H4 (cell line): ENCODE results near the gene TM9SF1. TPM values are rescaled to one million over a fixed set of nuclear protein-coding genes. Genes with fewer than 3 reads are reported as not detected.

Experiments
- DNase-seq: peaks from one replicate; pipeline ENCODE4 v3.0.0-alpha.2; 2015; ENCODE audit warnings: low spot score
- total RNA-seq: library from RNA; depleted of rRNA; stranded (reverse); fragments of >200 nt; shearing (Covaris generic); gene quantifications from 2 replicates; pipeline ENCODE4 v1.2.3, GENCODE V29; 2014

TM9SF1 gene
- total RNA-seq, 1 experiment from 2014 or later = 96.0 TPM

DNA sequence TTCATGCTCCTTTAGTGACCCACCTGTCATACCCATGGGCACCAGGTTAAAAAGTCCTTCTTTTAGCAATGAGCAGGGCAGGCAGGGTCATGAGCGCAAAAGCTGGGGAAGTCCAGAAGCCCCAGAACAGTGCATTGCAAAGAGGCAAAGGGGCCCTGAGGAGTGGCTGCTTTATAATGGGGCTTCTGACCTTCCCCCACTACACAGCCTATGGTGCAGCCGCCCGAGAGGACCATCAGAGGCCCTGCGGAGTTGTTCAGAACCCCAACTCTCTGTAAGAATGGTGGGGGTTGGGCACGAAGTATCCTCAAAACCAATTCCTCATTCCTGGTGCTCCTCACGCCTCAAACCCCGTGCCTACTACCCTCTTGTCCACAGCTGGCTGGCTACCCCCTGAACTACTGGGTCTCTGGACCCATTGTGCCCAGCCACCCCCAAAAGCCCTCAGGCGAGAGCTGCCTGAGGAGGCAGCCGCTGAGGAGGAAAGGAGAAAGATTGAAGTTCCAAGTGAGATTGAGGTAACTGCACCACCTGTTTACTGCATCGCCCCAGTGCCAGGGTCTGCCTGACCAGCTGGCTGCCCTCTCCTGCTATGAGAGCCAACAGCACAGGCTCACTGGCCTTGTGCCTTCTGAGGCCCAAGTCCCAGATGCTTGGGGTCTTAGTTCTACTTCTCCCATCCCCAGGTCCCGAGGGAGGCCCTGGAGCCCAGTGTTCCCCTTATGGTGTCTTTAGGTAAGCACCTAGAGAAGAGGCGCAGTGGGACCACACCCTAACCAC is 16.7 kb downstream of the TM9SF1 start:
- no peak for DNase-seq

- no peak for DNase-seq
Measured at GRCh38 chr14:24177891-24178290, 17.4 kb downstream of the TM9SF1 start.

- no peak for DNase-seq
Measured at GRCh38 chr14:24177041-24177825, 18.0 kb downstream of the TM9SF1 start.

- no peak for DNase-seq
Measured at GRCh38 chr14:24176599-24176998, 18.6 kb downstream of the TM9SF1 start.

GRCh38 chr14:24172871-24173281 is 22.4 kb downstream of the TM9SF1 start:
- no peak for DNase-seq

DNA sequence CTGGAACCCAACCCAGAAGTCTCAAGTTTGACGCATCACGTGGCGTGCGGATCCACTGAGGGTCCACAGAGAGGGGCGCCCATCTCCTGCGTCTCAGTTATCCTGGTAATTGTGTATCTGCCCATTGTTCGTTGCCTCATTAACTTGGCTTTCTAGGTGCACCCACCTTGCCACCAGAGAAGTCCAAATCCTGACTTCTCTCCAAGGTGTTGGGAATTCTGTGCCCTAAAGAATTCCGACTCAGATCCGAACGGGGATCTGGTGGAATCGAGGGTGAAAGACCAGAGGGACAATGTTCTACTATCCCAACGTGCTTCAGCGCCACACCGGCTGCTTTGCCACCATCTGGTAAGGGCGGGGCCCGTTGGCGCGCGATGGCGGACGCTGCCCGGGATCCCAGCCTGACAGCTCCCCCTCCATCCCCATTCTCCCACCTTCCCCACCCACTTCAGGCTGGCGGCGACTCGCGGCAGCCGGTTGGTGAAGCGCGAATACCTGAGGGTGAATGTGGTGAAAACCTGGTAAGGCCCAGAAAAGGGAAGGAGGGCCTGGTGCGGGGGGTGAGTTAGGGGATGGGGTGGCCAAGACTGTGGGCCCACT is 22.9 kb downstream of the TM9SF1 start:
- no peak for DNase-seq

GRCh38 chr14:24171422-24172260 is 23.6 kb downstream of the TM9SF1 start, which contains the start of gene REC8:
Gene REC8 (plus strand): TSS chr14:24172080. CDS start chr14:24172553, 473 bp downstream.
- no peak for DNase-seq

GRCh38 chr14:24167469-24168114 is 27.6 kb downstream of the TM9SF1 start:
- DNase-seq = no peak

DNA sequence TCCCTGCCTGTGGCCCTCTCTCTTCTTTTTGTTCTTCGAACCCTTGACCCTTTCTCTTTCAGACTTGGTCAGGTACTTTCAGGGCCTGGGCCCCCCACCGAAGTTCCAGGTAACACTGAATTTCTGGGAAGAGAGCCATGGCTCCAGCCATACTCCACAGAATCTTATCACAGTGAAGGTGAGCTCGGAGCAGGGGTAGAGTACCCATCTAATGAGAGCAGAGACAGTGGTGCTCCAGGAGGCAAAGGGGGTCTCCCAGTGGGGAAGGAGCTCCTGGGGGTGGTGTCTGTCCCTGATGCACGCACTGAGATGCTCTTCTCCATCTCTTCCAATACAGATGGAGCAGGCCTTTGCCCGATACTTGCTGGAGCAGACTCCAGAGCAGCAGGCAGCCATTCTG is 29.5 kb downstream of the TM9SF1 start:
- DNase-seq = no peak

GRCh38 chr14:24164518-24164991 is 30.7 kb downstream of the TM9SF1 start:
- DNase-seq = no peak

DNA sequence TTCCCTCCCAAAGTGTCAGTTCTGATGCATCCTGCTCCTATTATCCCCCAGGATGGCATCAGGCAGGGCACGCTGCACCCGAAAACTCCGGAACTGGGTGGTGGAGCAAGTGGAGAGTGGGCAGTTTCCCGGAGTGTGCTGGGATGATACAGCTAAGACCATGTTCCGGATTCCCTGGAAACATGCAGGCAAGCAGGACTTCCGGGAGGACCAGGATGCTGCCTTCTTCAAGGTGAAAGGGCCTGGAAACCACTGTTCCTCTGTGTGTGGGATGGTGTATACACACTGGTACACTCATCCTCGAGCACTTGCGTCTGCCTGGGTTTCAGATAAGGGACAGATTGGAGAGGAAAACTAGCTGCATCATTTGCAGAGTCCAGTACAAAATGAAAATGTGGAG is 33.1 kb downstream of the TM9SF1 start:
- DNase-seq = no peak

DNA sequence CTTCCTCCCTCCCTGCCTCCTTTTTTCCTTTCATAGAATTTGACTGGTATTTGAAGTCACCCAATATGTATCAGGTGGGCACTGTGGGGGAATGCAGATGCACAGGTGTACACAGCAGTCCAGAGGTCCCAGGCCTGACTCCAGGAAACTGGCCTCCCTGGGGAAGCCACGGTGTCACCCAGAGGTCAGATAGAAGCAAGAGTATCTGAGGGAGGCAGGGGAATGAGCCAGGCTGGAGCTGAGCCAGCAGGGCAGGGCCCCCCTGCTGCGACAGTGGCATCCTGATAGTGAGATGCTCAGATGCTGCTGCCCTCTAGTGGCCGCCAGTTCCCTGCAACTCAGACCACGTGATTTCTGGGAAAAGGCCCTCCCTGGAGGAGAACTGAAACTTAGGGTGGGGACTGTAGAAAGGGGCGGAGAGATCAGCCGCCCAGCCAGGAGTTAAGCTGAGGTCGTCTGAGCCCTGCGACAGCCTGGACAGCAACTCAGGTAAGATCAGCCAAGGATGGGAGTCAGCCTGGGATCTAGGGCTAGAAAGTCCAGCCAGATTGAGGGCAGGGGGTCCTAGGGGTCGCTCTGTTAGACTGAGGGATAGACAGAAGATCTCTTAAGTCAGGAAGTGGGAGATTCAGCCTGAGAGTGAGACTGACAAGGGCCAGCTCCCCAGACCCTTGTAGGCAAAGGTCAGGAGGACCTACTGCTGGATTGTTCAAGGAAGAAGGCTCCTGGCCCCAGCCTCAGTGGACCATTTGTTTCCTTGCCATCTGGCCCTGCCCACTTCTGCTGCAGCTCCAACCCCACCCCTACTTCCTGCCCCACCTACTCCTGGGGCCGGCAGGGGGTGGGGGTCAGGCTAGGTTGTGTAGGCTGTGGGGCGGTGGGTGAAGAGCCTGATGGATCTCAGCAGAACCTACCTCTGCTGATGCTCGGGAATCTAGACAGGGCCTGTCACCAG is 34.1 kb downstream of the TM9SF1 start, which contains the start of gene IRF9:
IRF9 (plus strand) TSS at position 416 of the 955 bp plus-strand sequence. CDS start 880 bp downstream, outside the sequence.
- peak; percentile 95 for DNase-seq

DNA sequence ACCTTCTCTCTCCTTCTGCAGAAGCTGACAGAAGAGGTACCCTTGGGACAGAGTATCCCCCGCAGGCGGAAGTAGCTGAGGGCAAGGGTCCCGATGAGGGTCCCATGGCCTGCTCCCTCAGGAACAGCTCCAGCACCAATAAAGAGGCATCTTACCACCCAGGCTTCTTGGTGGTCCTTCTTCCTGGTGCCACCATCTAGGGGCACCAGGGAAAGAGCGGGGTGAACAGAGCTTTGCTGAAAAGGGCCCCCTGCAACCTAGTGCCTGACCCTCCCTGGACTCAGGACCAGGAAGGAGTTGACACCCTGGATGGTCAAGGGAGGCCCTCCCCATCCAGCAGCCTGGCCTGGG is 34.8 kb downstream of the TM9SF1 start:
- DNase-seq = no peak

GRCh38 chr14:24159777-24160498 is 35.3 kb downstream of the TM9SF1 start:
- DNase-seq = no peak

DNA sequence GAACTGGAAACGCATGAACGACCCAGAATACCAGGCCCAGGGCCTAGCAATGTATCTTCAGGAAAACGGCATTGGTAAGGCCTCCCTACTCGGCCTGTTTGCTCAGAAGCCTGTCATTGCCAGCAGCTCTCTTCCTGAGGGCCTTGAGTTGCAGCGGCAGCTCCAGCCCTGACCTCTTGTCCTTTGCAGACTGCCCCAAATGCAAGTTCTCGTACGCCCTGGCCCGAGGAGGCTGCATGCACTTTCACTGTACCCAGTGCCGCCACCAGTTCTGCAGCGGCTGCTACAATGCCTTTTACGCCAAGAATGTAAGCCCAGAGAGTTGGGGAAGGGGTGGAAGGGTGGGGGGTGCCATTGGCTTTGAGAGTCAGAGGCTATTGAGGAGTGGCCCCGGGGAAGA is 37.9 kb downstream of the TM9SF1 start:
- DNase-seq = no peak

DNA sequence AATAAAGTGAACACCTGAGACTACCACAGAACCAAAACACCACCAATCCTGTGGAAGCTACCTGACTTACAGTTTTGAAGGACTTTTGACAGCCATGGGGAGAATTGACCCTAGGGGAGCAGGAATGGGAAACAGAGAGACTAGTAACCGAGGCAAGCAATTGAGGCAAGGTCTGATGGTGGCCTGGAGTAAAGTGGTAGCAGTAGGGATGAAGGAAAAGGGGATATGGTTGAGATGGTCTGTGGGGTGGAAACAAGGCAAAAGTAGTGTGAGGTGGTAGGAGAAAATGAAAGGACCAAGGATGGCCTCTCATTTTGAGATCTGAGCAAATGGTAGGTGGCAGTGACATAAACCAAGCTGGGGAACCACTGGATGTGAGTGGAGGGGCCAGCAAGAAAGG is 38.4 kb downstream of the TM9SF1 start:
- DNase-seq = no peak

- DNase-seq = no peak
Measured at GRCh38 chr14:24155100-24155499, 40.1 kb downstream of the TM9SF1 start.

DNA sequence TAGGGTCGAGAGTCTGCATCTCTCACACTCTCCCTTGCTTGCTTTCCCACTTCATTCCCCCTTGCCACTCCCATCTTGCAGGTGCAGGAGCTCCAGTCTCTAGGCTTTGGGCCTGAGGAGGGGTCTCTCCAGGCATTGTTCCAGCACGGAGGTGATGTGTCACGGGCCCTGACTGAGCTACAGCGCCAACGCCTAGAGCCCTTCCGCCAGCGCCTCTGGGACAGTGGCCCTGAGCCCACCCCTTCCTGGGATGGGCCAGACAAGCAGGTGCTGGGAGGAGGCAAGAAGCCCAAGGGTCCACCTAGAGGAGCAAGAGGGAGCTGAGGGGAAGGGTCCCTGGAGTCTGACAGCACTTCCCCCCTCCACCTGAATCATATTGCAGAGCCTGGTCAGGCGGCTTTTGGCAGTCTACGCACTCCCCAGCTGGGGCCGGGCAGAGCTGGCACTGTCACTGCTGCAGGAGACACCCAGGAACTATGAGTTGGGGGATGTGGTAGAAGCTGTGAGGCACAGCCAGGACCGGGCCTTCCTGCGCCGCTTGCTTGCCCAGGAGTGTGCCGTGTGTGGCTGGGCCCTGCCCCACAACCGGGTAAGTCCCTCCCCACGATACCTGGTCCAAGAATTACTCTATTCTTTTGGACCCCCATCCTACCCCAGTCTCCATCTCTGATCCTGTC is 43.7 kb downstream of the TM9SF1 start:
- DNase-seq = no peak

DNA sequence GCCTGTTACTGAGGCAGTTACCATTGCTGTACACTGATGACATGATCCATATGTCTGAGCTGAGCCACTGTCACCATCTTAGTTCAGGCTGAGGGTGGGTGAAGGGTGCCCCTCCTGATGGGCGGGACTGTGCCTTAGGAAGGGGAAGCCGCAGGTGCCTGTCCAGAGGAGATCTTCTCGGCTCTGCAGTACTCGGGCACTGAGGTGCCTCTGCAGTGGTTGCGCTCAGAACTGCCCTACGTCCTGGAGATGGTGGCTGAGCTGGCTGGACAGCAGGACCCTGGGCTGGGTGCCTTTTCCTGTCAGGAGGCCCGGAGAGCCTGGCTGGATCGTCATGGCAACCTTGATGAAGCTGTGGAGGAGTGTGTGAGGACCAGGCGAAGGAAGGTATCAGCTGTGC is 44.2 kb downstream of the TM9SF1 start:
- no peak for DNase-seq
